Gastrocnemius medialis (tissue), 4 donors: ENCODE data around the gene PRDM2.

Experiments
- POLR2A ChIP-seq, 2 donors: fragments of 450-650 bp; IDR thresholded peaks; one replicate each; pipeline ENCODE4 v1.6.1; 2017; ENCODE audit warnings: antibody characterized with exemption in 2 of 2, mild to moderate bottlenecking in 2 of 2, moderate library complexity in 2 of 2
- TF ChIP-seq, protein P1 (sequence below), 5 experiments: fragments of 450-650 bp in 3 of 5; fragments of 200-600 bp in 2 of 5; sonication (generic) in 2 of 5; IDR thresholded peaks in 4 of 5; conservative IDR thresholded peaks in 1 of 5; 1 replicate in 4 of 5; 2 replicates in 1 of 5; pipeline ENCODE4 v1.5.1; 2016 to 2019; ENCODE audit warnings: antibody characterized with exemption in 5 of 5, mild to moderate bottlenecking in 3 of 5, moderate library complexity in 3 of 5

- TF ChIP-seq, protein P1, sequence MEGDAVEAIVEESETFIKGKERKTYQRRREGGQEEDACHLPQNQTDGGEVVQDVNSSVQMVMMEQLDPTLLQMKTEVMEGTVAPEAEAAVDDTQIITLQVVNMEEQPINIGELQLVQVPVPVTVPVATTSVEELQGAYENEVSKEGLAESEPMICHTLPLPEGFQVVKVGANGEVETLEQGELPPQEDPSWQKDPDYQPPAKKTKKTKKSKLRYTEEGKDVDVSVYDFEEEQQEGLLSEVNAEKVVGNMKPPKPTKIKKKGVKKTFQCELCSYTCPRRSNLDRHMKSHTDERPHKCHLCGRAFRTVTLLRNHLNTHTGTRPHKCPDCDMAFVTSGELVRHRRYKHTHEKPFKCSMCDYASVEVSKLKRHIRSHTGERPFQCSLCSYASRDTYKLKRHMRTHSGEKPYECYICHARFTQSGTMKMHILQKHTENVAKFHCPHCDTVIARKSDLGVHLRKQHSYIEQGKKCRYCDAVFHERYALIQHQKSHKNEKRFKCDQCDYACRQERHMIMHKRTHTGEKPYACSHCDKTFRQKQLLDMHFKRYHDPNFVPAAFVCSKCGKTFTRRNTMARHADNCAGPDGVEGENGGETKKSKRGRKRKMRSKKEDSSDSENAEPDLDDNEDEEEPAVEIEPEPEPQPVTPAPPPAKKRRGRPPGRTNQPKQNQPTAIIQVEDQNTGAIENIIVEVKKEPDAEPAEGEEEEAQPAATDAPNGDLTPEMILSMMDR (IDR thresholded peaks at IDR 0.05 in 4 of 5, conservative IDR thresholded peaks at IDR 0.05 in 1 of 5): no peak
- no peak for TF ChIP-seq POLR2A (IDR thresholded peaks at IDR 0.05)
Observed at GRCh38 chr1:13794231-13795187, 94.5 kb downstream of the PRDM2 start.
